HT1080 (cell line): ENCODE data around the gene KIF26B. TPM values are rescaled to one million over a fixed set of nuclear protein-coding genes. Genes with fewer than 3 reads are reported as not detected.
A peak's percentile ranks its signal among the peaks of the same experiment; 100 is the strongest.
"Not testable (repeated sequence)": the region's sequence is repeated elsewhere in the genome, so short reads cannot be mapped to it uniquely, and the experiment has no call there.

Experiments
- DNase-seq: peaks from one replicate; pipeline ENCODE4 v3.0.0-alpha.2; 2015; ENCODE audit warnings: low read depth
- total RNA-seq: library from RNA; depleted of rRNA; stranded (reverse); fragments of >200 nt; shearing (Covaris generic); gene quantifications from 2 replicates; pipeline ENCODE4 v1.2.3, GENCODE V29; 2014

Gene KIF26B
- total RNA-seq, 1 experiment from 2014 or later = 0.90 TPM

- DNase-seq = not testable (repeated sequence)
These were observed 518.3 kb downstream of the KIF26B start for GRCh38 chr1:245672836-245673656.

- DNase-seq = peak; percentile 13
These were observed 519.2 kb downstream of the KIF26B start for GRCh38 chr1:245673881-245674414.

GRCh38 chr1:245677461-245678240, 522.9 kb downstream of the KIF26B start:
- no peak for DNase-seq

- DNase-seq = no peak
These were observed 524.2 kb downstream of the KIF26B start for GRCh38 chr1:245678860-245679411.

GRCh38 chr1:245679821-245680780, 525.3 kb downstream of the KIF26B start:
- no peak for DNase-seq

- no peak for DNase-seq
These were observed 528.1 kb downstream of the KIF26B start for GRCh38 chr1:245682638-245683628.

- DNase-seq = no peak
These were observed 528.9 kb downstream of the KIF26B start for GRCh38 chr1:245683676-245684075.

- DNase-seq = no peak
These were observed 529.4 kb downstream of the KIF26B start for GRCh38 chr1:245684166-245684565.

- DNase-seq = no peak
These were observed 529.8 kb downstream of the KIF26B start for GRCh38 chr1:245684571-245684970.

GRCh38 chr1:245685111-245685810, 530.5 kb downstream of the KIF26B start:
- no peak for DNase-seq

- DNase-seq = no peak
These were observed 531.2 kb downstream of the KIF26B start for GRCh38 chr1:245686006-245686405.

GRCh38 chr1:245686446-245687030, 531.8 kb downstream of the KIF26B start:
- no peak for DNase-seq

GRCh38 chr1:245687152-245687635, 532.4 kb downstream of the KIF26B start:
- no peak for DNase-seq

- DNase-seq = no peak
These were observed 533.1 kb downstream of the KIF26B start for GRCh38 chr1:245687636-245688535.

GRCh38 chr1:245688536-245689453, 534.0 kb downstream of the KIF26B start:
- DNase-seq = no peak

GRCh38 chr1:245690156-245690690, 535.4 kb downstream of the KIF26B start:
- no peak for DNase-seq
